ENCODE measurements around the gene DOCK3. TPM values are rescaled to one million over a fixed set of nuclear protein-coding genes. Genes with fewer than 3 reads are reported as not detected.

Gene DOCK3
- total and polyA plus RNA-seq, 10 of the 15 experiments (the other 5 are each of a cell fraction or from before 2014, with no cell fraction given) = 0.02 to 0.52 (median 0.04) TPM; not detected in 5

GRCh38 chr3:51280176-51280575, 605.4 kb downstream of the DOCK3 start:
- H3K4me1 ChIP-seq (ENCODE audit: control insufficient read depth, insufficient read depth, low read length) = no peaks in the 10 kb centered on the region
- BruUV-seq (replicated peaks) = no TSS peak
- no peak overlapping the region for H2AFZ ChIP-seq (ENCODE audit: control insufficient read depth, low read depth, low read length)
- H3K4me3 ChIP-seq = no peak overlapping the region
- peaks cover 2 to 4% of the 10 kb centered on the region in 2 experiments for H3K27me3 ChIP-seq (replicated peaks in 1 of 2; ENCODE audit: control insufficient read depth in 2 of 2, insufficient read depth in 2 of 2, low read length in 1 of 2)
- no peak overlapping the region for H3K4me2 ChIP-seq (ENCODE audit: control insufficient read depth, insufficient read depth)
- in situ Hi-C loops (cut with MboI) = no loop called here
- no peaks in the 10 kb centered on the region for H3K79me2 ChIP-seq (ENCODE audit: control insufficient read depth, insufficient read depth, low read length)
- no peaks in the 10 kb centered on the region for H4K20me1 ChIP-seq (ENCODE audit: control insufficient read depth, insufficient read depth)
- no peak overlapping the region for H3K27ac ChIP-seq (ENCODE audit: control insufficient read depth, insufficient read depth)
- ChIA-PET CTCF (no interaction called here), SMC1A (ENCODE audit: uncharacterized antibody, unreplicated experiment) (no interaction called here), RAD21 (ENCODE audit: unreplicated experiment) (no interaction called here), POLR2A (no interaction called here)
- H3K9ac ChIP-seq (ENCODE audit: control insufficient read depth, insufficient read depth, low read length) = no peak overlapping the region
- no peaks in the 10 kb centered on the region for H3K36me3 ChIP-seq (ENCODE audit: control insufficient read depth in 2 of 2, insufficient read depth in 2 of 2, low read length in 1 of 2)
- ATAC-seq (no peak), DNase-seq (ENCODE audit: low read depth, low spot score) (no peak), FAIRE-seq (no peak)
- H3K9me3 ChIP-seq (replicated peaks; ENCODE audit: control insufficient read depth, insufficient read depth, low read length) = no peaks in the 10 kb centered on the region
- TF ChIP-seq HDAC2 (IDR thresholded peaks at IDR 0.05) = no peak
- no peak for TF ChIP-seq PRDM15 (CRISPR knock-in tag; IDR thresholded peaks at IDR 0.05)
- no peak for TF ChIP-seq ZNF217 (IDR thresholded peaks at IDR 0.05)
- no peak for TF ChIP-seq YBX1 (IDR thresholded peaks at IDR 0.05)
- intact Hi-C loops (cut with micrococcal nuclease; ENCODE audit: unreplicated experiment) = no loop called here
- 20% methylated on average over 3 of the region's 3 CpGs for WGBS (ENCODE audit: insufficient coverage, insufficient replicate concordance, low lambda C conversion rate, missing lambda C conversion rate)

GRCh38 chr3:51282931-51283330, 608.2 kb downstream of the DOCK3 start:
- Histone ChIP-seq H3K27ac (ENCODE audit: control insufficient read depth, insufficient read depth) (no peak overlapping the region), H3K4me1 (ENCODE audit: control insufficient read depth, insufficient read depth, low read length) (no peaks in the 10 kb centered on the region), H3K4me3 (no peak overlapping the region), H3K9me3 (replicated peaks; ENCODE audit: control insufficient read depth, insufficient read depth, low read length) (no peaks in the 10 kb centered on the region), H2AFZ (ENCODE audit: control insufficient read depth, low read depth, low read length) (no peak overlapping the region), H3K9ac (ENCODE audit: control insufficient read depth, insufficient read depth, low read length) (no peak overlapping the region), H3K36me3 (ENCODE audit: control insufficient read depth in 2 of 2, insufficient read depth in 2 of 2, low read length in 1 of 2) (no peaks in the 10 kb centered on the region), H4K20me1 (ENCODE audit: control insufficient read depth, insufficient read depth) (no peaks in the 10 kb centered on the region), H3K4me2 (ENCODE audit: control insufficient read depth, insufficient read depth) (no peak overlapping the region), H3K79me2 (ENCODE audit: control insufficient read depth, insufficient read depth, low read length) (no peaks in the 10 kb centered on the region), H3K27me3 (replicated peaks in 1 of 2; ENCODE audit: control insufficient read depth in 2 of 2, insufficient read depth in 2 of 2, low read length in 1 of 2) (peaks cover 2% of the 10 kb centered on the region in 2 experiments; a peak in 3 of 4 replicates)
- ChIA-PET CTCF (no interaction called here), SMC1A (ENCODE audit: uncharacterized antibody, unreplicated experiment) (no interaction called here), RAD21 (ENCODE audit: unreplicated experiment) (no interaction called here), POLR2A (no interaction called here)
- intact Hi-C loops (cut with micrococcal nuclease; ENCODE audit: unreplicated experiment) = no loop called here
- ATAC-seq = no peak
- in situ Hi-C loops (cut with MboI) = no loop called here
- BruUV-seq (replicated peaks) = no TSS peak
- FAIRE-seq = no peak
- no peak for TF ChIP-seq LARP7 (IDR thresholded peaks at IDR 0.05)
- 0% methylated on average over 1 of the region's 1 CpG for WGBS (ENCODE audit: insufficient coverage, insufficient replicate concordance, low lambda C conversion rate, missing lambda C conversion rate)
- no peak for DNase-seq (ENCODE audit: low read depth, low spot score)
